ENCODE data around the gene FBXW12.
A peak's percentile ranks its signal among the peaks of the same experiment; 100 is the strongest.
"Not testable (repeated sequence)": the region's sequence is repeated elsewhere in the genome, so short reads cannot be mapped to it uniquely, and the experiment has no call there.

Gene FBXW12

DNA sequence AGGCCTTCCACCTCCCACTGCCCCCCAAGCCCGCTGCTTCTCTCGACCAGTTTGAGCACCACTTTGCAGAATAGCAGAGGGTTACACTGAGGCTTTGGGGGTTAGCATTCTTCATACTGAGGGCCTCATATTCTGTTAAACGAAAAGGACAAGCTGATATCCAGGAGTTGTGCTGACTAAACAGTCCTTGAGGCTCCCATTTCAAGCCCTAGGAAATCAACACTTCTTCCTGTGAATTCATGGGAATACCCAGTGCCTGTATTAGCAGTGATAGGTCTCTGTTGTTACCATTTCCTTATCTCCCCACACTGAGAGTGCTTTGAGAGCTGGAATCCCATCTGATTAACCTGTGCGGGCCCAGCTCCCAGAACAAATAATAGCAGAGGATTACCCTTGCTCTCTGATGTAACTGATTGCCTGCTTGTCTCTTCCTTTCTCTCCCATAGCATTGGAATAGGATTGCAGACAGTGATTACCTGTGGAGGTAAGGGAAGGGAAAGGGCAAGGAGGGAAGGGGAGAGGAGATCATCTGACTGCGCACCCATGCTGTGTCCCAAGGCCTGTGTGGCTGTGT is 930 bp downstream of the FBXW12 start:
- no peak for DNase-seq (ENCODE audit: low read depth)

DNA sequence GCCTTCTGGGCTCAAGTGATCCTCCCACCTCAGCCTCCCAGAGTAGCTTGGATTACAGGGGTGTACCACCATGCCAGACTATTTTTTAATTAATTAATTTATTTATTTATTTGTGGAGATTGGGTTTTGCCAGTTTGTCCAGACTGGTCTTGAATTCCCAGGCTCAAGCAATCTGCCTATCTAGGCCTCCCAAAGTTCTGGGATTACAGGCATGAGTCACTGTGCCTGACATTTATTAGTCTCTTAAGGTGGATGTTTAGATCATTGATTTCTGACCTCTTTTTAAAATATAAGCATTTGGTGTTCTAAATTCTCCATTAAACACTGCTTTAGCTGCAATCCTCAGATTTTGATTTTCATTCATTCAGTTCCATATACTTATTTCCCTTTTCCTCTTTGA is 15.6 kb downstream of the FBXW12 start:
- DNase-seq (ENCODE audit: low read depth), result no peak

DNA sequence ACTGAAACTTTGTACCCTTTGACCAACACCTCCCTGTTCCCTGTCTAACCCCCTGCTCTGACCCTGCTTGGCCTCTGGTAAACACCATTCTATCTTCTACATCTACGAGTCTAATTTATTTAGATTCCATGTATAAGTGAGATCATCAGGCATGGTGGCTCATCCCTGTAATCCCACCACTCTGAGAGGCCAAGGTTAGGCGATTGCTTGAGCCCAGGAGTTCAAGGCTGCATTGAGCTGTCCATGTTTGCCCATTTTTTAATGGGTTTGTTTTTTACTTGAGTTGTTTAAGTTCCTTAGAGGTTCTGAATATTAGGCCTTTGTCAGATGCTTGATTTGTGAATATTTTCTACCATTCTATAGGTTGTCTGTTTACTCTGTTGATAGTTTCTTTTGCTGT is 16.9 kb downstream of the FBXW12 start:
- DNase-seq (ENCODE audit: low read depth), result no peak

DNA sequence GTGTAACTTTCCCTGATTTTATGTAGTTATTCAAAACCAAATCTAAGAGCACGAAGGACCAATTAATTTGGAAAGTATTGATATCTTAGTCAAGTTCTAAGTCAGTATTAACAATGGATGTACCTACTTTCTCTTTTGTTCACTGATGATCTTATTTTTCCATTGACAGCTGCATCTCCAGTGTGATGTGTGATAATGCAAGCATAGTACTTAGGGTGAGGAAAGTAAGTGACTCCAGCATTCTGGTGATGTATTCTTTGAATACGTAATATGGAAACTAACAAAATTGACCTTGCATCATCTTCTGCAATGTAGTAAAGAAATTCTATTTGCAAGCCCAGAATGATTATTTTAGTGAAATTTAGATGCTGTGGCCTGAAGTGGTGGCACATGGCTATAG is 22.4 kb downstream of the FBXW12 start:
- no peak for DNase-seq (ENCODE audit: low read depth)

- no peak for DNase-seq (ENCODE audit: low read depth)
These were observed 23.7 kb downstream of the FBXW12 start for GRCh38 chr3:48395714-48396113.

DNA sequence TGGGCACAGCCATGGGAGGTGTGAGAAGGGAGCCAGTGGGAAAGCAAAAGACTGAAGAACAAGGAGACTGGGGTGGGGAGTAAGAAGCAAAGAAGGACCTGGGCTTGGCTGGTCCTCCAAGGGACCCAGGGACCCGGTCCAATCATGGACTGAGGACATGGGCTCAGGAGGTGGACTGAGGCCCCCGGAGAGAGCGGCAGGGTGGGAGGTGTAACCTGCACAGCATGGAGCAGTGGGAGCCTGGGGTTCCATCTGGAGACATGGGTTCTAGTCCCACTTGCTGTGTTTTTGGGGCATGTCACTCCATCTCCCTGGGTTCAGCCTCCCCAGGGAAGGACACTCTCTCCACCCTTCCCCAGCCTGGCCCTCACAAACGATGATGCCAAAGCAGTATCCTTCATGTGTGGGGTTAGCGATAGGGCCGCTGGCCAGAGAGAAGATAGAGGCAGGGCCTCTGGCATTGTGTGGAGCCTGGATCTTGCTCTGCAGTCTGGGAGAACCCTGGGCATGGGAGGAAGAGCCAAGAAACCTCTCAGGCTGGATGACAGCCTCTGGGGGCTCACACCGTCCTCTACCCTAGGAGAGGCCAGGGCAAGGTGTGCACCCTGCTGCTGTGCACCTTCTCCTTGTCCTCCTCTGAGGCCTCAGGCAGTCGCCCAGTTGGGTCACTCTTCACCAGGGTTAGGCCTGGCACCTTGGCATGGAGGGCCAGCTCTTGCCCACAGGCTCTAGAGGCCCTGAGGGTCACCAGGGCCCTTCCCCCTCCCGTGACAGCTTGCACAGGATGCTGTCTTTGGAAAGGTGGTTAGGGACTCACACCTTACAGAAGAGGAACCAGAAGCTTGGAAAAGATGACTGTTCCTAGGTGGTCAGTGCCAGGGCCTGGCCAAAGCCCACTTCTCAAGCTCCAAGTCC is 26.0 kb downstream of the FBXW12 start:
- no peak for DNase-seq (ENCODE audit: low read depth)

DNA sequence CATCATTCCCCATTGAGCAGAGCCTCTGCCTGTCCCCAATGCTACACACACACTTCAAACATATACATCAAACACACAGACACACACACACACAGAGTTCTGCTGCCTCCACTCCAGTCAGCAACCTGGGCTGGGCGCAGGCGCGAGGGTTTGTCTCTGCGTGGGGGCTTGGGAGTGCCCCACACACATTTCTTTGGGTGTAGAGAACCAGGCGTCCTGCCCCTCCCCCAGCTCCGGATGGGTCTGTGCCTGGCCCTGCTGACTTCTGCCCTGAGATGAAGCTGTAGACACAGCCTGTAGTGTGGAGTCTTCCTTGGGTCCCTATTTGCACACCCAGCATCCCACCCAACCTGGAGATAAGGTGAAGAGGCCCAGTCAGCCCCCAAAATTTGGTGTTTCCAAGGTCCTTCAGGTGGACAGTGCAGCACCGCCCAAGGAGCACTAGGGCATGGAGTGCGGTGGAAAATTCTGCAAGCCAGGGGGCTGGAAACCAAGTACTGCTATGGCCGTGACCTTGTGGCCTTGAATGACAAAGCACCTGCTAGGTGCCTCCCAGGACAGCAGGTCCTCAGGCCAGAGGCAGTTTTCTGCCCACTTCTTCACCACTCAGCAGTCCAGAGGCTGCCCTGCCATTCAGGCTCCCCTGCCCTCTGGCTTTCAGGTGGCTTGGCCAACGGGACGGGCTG is 26.8 kb downstream of the FBXW12 start:
- no peak for DNase-seq (ENCODE audit: low read depth)

DNA sequence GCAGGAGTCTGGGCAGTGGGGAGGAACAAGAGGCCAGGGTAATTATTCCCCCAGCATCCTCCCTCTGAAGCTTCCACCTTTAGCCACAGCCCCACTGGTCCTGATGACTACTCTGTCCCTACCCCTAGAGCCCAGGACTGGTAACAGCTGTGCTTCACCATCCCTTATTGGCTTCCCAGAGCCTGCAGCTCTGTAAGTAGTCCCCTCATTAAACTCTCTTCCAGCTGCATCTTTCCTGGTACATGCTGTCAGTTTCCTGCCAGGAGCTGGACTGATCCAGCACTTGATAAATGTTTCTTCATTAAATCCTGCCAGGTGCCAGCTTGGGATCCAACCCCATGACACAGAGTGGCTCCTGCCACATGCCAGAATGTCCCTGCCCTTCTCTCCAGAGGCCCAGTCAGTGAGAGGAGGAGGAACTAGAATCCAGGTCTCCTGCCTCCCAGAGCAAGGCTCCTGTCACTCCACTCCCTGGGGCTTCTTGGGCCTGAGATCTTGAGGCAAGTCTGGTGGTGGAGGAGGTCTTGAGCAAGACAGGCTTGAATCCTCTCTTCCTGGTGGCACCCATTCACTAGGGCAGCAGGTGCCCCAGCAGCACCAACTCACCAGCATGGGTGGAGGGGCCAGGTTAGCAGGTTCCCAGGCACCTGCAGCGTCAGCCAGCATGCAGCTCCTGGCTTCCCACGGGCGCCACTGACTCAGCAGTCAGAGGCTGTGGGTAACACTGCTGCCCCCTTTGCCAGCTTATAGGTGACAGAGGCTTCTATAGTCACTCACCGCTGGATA is 27.6 kb downstream of the FBXW12 start:
- DNase-seq (ENCODE audit: low read depth), result no peak

- peak; percentile 27 for DNase-seq (ENCODE audit: low read depth)
These were observed 28.9 kb downstream of the FBXW12 start for GRCh38 chr3:48400824-48401433.

DNA sequence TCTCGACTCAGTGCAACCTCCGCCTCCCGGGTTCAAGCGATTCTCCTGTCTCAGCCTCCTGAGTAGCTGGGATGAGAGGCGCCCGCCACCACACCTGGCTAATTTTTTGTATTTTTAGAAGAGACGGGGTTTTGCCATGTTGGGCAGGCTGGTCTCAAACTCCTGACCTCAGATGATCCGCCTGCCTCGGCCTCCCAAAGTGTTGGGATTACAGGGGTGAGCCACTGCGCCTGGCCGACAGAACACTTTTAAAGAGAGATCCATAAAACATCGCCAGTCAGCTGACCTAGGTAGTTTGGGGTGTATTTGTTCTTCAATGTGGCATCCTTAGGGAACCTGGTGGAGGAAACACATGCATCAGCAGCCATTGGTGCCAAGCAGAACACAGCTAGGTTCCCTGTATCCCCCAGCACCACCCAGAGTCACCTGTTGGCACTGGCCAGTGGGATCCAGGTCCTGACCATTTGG is 29.4 kb downstream of the FBXW12 start:
- DNase-seq (ENCODE audit: low read depth), result not testable (repeated sequence)

GRCh38 chr3:48402281-48402732 is 30.3 kb downstream of the FBXW12 start:
- peak; percentile 91 for DNase-seq (ENCODE audit: low read depth)

DNA sequence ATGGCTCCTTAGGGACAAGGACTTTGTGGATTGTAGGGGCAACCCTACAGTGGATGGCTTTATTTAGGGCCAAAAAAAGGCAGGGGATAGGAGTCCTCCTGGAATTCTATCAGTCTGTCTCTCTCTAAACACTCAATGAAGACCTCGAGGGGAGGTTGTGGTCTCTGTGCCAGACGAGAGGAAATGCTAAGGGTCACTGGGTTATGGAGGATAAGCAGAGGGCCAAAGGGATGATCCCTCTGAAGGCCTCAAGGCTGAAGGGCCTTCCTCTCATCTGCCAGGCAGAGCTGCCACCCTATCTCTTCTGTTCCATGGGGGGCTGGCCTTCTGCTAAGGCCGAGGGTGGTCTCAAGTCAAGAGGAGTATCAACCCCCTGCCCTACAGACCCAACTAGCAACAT is 30.9 kb downstream of the FBXW12 start:
- no peak for DNase-seq (ENCODE audit: low read depth)

- no peak for DNase-seq (ENCODE audit: low read depth)
These were observed 31.8 kb downstream of the FBXW12 start for GRCh38 chr3:48403533-48404439.

- DNase-seq (ENCODE audit: low read depth), result no peak
These were observed 32.7 kb downstream of the FBXW12 start for GRCh38 chr3:48404440-48405342.

- DNase-seq (ENCODE audit: low read depth), result no peak
These were observed 33.4 kb downstream of the FBXW12 start for GRCh38 chr3:48405343-48405881.

GRCh38 chr3:48405971-48406370 is 34.0 kb downstream of the FBXW12 start:
- no peak for DNase-seq (ENCODE audit: low read depth)

DNA sequence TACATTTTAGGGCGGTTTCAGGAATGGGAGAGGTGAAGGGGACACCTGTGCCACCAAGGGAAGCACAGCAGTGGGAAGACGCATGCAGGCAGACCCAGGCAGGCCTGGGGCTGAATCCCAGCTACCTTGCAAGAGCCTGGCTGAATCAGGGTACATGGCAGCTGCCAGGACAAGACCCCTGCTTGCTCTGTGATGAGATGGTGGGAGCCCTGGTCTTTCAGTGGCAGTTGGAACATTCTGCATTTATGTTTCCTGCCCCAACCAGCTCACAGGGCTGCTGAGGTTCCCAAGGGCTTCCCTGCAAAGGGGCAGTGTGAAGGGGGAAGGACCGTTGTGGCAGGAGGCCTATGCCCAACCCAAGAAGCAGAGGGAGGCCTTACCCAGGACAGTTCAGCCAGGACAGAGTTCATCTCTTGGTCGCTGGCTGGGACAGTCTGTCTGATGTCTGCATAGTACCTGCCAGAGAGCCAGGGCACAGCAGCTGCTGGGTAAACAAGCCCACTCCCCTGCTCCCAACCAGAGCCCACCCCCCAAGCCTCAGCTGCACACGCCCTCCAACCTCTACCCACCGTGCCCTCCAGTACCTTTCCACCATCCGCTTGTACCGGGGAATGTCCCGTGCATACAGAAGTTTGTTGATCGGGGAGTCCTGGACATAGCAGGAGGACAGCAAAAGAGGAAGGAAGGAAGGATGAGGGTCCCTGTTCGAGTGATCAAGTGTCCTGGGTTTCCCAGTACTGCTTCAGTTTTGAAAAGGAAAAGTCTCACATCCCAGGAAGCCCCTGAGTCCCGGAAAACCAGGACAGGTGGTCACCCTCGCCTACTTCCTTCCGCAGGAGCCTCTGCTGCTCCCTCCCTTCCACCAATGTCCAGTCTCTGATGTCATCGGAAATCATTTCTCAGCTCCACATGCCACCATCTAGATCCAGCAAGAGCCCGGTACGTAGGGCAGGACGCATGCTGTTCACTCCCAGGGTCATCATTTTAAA is 34.7 kb downstream of the FBXW12 start:
- no peak for DNase-seq (ENCODE audit: low read depth)

GRCh38 chr3:48407542-48408099 is 35.6 kb downstream of the FBXW12 start:
- no peak for DNase-seq (ENCODE audit: low read depth)

All from fibroblast of gingiva (primary cell).